GM21723 (cell line): ENCODE results near the gene KERA.

ENCODE experiments used
- ATAC-seq: cut with Tn5 transposase; IDR thresholded peaks from one replicate; pipeline ENCODE4 v1.9.1; 2021; ENCODE audit warnings: mild to moderate bottlenecking, moderate library complexity; ENCODE audit not compliant: unreplicated experiment

The KERA gene

GRCh38 chr12:91017511-91018263 lies 40.1 kb downstream of the KERA start:
- ATAC-seq, result no peak

- ATAC-seq, result no peak
Observed at GRCh38 chr12:91017043-91017442, 40.8 kb downstream of the KERA start.

GRCh38 chr12:91009319-91009950 lies 48.4 kb downstream of the KERA start:
- peak; percentile 86 for ATAC-seq

GRCh38 chr12:91007531-91008290 lies 50.1 kb downstream of the KERA start:
- ATAC-seq, result peak; percentile 79

- no peak for ATAC-seq
Observed at GRCh38 chr12:91004872-91005271, 53.0 kb downstream of the KERA start, which contains the start of gene EPYC. Gene EPYC (minus strand): TSS chr12:91004972. CDS start chr12:91002565, 2,407 bp downstream.

GRCh38 chr12:91003737-91004136 lies 54.1 kb downstream of the KERA start:
- no peak for ATAC-seq

GRCh38 chr12:91001306-91001705 lies 56.5 kb downstream of the KERA start:
- ATAC-seq, result no peak
